ENCODE data around the gene VLDLR.

Gene VLDLR

GRCh38 chr9:2621722-2622460 is at the start of gene VLDLR:
TSS of gene VLDLR (plus strand) at chr9:2621787. CDS start at chr9:2622190, 403 bp downstream.
- DNase-seq, result peak; percentile 26

GRCh38 chr9:2574203-2574602 is 47.4 kb upstream of the VLDLR start:
- DNase-seq, result no peak

- DNase-seq, result no peak
Observed at GRCh38 chr9:2576631-2577030, 45.0 kb upstream of the VLDLR start.

- DNase-seq, result no peak
Observed at GRCh38 chr9:2583308-2584013, 38.1 kb upstream of the VLDLR start.

- no peak for DNase-seq
Observed at GRCh38 chr9:2591967-2592366, 29.6 kb upstream of the VLDLR start.

DNA sequence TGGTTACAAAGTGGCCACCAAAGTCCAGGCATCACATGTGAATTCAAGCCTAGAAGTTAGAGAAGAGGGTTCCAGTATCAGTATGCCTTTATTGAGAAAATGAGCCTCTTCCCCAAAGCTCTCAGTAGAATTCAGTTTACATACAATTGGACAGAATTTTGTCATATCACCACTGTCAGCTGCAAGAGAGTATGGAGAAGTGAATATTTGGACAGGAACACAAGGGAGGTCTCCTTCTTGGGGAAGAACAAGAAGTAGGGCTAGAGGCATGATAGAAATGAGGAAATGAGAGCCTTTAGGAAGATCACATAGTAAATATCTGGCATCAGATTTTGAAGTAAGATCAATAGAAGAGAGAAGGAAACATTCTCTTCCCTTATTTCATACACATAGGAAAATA is 27.8 kb upstream of the VLDLR start:
- DNase-seq, result no peak

- DNase-seq, result no peak
Observed at GRCh38 chr9:2595973-2596372, 25.6 kb upstream of the VLDLR start.

- no peak for DNase-seq
Observed at GRCh38 chr9:2597483-2597882, 24.1 kb upstream of the VLDLR start.

DNA sequence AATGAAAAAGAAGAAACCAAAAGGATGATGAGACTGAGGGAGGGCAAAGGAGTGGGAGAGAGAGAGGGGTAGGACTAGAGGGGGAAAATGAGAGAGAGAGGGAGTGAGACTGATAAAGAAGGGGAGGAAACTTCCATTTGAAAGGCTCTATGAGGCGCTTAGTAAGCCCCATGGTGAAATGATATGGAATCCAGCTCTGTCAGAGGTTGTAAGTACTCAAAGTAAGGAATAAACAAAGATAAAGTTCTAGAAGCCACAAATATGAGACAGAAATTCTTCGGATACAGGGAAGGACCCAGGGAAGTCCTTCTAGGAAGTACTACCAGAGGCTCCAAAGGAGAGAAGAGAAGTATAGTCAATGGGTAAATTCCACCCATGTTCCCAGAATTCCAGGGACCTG is 21.7 kb upstream of the VLDLR start:
- no peak for DNase-seq

DNA sequence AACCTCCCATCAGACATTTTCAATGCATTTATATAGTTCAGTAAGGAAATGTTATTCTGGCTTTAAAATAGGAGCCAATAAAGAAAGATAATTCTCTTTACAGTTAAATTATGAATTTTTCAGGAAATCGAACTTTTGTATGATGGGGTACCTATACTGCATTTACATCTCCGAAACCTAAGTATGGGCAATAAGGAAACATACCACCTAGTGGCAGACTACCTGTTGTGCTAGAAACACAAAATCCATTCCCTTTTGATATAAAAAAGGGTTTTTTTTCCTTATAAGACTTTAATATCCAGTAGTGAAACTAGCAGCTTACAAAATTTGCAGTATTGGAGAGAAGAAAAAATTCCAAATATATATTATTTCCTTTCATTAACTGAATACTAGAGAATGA is 21.3 kb upstream of the VLDLR start:
- DNase-seq, result no peak

DNA sequence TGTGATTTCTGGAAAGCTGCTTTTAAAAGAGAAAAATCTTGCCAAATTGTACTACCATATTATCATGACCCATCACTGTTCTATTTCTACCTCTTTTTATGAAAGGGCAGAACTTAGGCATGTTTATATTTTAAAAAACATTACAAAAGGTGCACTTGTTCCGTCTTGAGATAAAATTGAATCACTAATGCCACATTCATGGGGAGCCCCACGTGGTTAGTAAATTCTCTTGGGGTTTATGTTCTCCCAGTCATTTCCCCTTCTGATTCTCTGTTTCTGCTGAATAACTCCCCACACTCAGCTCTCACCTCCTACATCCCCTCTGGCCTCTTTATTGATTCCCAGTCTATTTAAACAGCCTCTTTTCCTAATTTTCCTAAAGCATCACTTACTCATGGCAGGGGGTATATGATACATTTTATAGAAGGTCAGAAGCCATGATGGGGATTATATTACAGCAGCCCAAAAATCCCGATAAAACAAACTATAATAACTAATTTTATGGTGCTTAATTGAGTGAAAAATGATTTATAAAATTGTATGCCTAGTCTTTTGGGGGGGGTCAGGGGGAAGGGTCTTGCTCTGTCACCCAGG is 19.7 kb upstream of the VLDLR start:
- DNase-seq, result no peak

DNA sequence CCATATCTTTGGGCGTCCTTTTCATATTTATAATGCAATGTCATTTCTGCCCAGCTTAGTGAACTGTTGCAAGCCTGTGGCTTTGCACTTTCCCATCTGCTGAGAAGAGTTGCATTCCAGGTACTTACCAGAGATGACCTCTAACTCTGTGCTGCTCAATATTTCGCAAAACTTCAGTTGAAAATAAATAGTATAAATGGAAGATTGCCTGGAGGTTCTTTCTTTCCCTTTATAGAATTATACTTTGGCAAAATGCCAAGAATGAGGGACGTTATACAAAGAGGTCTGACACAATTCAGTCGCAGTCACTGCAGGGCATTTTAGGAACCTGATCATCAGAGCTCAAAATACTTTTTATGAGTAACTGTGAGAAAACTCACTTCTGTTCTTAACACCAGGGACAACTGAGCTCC is 18.9 kb upstream of the VLDLR start:
- no peak for DNase-seq

DNA sequence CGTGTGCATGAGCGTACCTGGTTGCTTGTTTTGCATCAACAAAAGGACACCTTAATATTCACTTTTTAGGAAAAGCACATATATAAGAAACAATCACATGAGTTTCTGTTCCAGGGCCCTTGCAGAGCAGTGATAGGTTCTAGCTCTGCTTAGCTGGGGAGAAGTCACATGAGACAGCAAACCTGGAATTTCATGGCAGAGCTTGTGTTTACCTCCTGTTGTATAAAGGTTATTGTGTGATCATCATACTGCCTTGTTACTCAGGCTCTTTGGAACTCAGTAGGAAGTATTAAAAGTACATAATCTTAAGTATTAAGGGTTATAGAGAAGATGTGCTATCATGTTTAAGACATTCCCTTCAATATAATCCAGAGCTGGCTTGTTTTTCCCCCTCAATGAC is 18.0 kb upstream of the VLDLR start:
- DNase-seq, result no peak

DNA sequence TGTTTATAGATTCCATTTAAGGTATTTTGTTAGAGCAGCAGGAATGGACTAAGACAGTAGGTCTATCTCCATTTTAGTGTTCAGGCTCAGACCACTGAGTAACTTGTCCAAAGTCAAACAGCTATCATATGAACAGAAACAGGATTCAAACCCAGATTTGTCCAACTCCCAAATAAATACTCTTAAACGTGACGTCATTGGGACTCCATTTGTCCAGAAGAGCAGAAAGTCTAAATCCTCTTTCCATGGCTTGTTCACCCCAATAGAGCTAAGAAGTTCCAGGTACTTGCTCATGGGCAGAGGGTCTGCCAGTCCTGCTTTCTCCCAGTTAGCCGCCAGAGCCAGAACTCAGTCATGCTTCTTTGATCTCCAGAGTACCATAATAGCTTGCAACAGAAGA is 16.3 kb upstream of the VLDLR start:
- no peak for DNase-seq

GRCh38 chr9:2608276-2608675 is 13.3 kb upstream of the VLDLR start:
- DNase-seq, result no peak

DNA sequence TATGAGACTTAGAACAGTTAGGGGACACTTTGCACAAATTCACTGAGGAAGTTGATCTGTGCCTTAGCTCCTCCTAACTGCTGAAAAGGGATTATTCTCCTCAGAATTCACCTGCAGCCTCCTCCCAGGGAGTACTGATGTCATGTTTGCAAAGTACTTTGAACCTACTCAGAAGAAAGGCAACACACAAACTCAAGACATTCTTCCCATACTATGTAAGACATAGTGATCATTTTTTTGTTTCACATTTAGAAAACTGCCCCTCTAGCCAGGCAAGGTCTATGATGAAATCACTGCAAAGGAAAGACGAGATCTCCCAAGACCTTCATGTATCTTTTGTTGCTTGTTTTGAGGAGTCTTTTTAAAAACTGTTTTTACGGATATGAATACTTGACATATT is 10.6 kb upstream of the VLDLR start:
- DNase-seq, result no peak

DNA sequence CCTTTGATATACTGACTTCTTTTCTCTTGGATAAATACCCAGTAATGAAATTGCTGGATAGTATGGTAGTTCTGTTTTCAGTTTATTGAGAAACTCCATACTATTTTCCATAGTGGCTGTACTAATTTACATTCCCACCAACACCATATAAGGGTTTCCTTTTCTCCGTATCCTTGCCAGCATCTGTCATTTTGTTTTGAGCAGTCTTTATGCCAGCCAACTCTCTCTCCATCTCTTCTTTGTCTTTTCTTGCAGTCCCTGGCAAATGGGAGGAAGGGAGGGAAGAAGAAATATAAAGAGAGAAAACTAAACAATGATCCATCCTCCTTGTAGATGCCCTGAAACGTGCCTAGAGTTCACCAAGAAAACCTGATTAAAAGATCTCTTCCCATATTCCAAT is 9.6 kb upstream of the VLDLR start:
- DNase-seq, result no peak

- DNase-seq, result no peak
Observed at GRCh38 chr9:2613730-2614271, 7.8 kb upstream of the VLDLR start.

DNA sequence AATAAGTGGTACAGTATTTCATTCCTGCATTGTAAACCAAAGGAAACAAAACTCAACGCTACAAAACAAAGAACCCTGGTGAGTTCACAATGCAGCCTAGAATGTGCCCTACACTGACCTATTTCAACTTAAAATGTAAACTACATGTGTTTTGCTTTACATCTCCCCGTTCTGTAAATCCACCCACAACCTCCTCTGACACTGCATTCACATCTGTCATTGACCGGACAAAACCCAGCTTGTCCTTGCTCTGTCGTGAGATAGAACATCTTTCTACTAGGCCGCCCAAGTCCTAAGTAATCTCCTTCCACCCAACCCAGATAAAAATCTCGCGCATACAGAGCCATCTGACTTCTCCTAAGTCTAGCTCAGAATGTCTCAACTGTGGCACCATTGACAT is 6.1 kb upstream of the VLDLR start:
- no peak for DNase-seq

GRCh38 chr9:2616692-2617377 is 4.8 kb upstream of the VLDLR start:
- no peak for DNase-seq

DNA sequence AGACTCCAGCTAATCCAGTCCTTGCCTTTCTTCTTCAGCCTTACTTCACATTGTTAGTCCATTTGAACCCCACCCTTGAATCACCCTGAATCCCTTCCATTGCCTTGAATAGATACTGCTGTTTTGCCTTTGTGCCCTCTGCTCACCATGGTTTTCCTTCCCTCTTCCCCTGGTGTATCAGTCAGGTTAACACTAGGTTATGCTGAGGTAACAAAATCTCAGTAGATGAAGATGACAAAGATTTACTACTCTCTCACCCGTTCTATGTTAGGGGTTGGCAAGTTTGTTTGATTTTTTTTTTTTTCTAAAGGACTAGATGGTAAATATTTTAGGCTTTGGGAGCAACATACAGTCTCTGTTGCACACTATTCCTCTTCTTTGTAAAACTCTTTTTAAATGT is 3.3 kb upstream of the VLDLR start:
- DNase-seq, result no peak

DNA sequence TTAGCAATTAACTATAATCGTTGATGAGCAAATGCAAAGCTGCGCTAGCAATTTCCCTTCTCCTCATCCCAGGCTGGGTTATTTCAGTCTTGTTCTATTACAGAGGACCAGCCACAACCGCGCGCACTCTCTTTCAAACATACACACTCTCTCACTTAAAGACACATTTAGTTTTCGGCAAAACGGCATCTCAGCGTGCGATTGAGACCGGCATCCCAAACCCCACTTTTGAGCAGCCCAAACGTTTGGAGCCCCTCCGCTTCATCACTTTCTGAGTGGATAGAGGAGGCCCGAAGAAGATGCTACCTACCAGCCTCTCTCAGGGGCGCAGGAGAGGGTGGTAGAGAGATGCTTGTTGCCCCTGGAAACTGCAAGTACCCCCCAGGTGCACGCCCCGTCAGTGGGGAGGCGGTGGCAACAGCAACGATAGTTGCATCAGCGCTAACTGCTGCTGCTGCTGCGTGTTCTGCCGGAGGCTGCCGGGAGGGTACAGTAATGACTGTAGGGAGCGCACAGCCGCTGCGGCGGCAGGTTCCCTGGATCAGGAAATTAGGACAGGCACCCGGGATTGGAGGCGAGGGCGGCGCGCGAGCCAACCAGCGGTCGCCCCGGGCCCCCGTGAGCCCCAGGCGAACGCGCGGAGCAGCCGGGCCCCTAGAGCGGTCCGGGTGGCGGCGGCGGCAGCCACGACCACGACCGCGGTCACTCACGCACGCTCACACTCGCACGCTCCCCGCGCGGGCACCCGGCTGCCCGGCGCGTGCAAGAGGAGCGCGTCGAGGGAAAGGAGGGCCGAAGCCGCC is 467 bp upstream of the VLDLR start:
- peak; percentile 37 for DNase-seq
